GM12878 (cell line): ENCODE data around the gene PNLIPRP2. TPM values are rescaled to one million over a fixed set of nuclear protein-coding genes. Genes with fewer than 3 reads are reported as not detected.

Experiments used
- ATAC-seq: fragments of 200-7000 bp; cut with Tn5 transposase; 3 replicates; pipeline ENCODE4 v1.9.1; 2020; ENCODE audit warnings: mild to moderate bottlenecking, moderate library complexity
- BruUV-seq: library from RNA; stranded (reverse); fragments of 400-500 nt; replicated peaks from 2 replicates; lab custom pipeline; 2021; lab: Mats Ljungman, UMichigan
- CTCF ChIA-PET: fragments of 300-600 bp; sonication (Branson Sonifier 250); formaldehyde crosslinking; extraction: SDS; loops from one replicate; lab custom pipeline; 2021; ENCODE audit warnings: inconsistent platforms; lab: Yijun Ruan, JAX
- POLR2A ChIA-PET: fragments of 350-600 bp; formaldehyde crosslinking; extraction: SDS; loops from one replicate; lab custom pipeline; 2021; ENCODE audit warnings: inconsistent platforms; lab: Charles Lee
- RAD21 ChIA-PET: fragments of 300-600 bp; sonication (Branson Sonifier 250); formaldehyde crosslinking; loops from one replicate; lab custom pipeline; 2023; ENCODE audit warnings: antibody characterized with exemption; ENCODE audit not compliant: unreplicated experiment; lab: Charles Lee
- SMC1A ChIA-PET: fragments of 300-600 bp; sonication (Branson Sonifier 250); formaldehyde crosslinking; loops from one replicate; lab custom pipeline; 2023; ENCODE audit not compliant: unreplicated experiment, uncharacterized antibody; lab: Charles Lee
- DNase-seq: peaks from one replicate; pipeline ENCODE4 v3.0.0-alpha.2; 2011; ENCODE audit warnings: low read depth, low spot score
- FAIRE-seq: peaks from 3 replicates; lab custom pipeline; 2011; peaks lifted over from hg19 to GRCh38; lab: Jason Lieb, UNC
- H2AFZ ChIP-seq: 2 replicates; pipeline ENCODE4 v1.6.0; 2011; ENCODE audit warnings: low read depth, low read length, control low read depth; ENCODE audit not compliant: control insufficient read depth
- H3K27ac ChIP-seq: 2 replicates; pipeline ENCODE4 v1.5.1; 2011; ENCODE audit warnings: control low read depth; ENCODE audit not compliant: control insufficient read depth, insufficient read depth
- H3K27me3 ChIP-seq, 2 experiments: replicated peaks in 1 of 2; 2 replicates each; pipeline versions ENCODE4 v1.6.0 to v1.6.1; 2011; ENCODE audit warnings: low read length in 1 of 2; ENCODE audit not compliant: control insufficient read depth in 2 of 2, insufficient read depth in 2 of 2
- H3K36me3 ChIP-seq, 2 experiments: 2 replicates each; pipeline ENCODE4 v1.5.1; 2011; ENCODE audit warnings: low read length in 1 of 2; ENCODE audit not compliant: control insufficient read depth in 2 of 2, insufficient read depth in 2 of 2
- H3K4me1 ChIP-seq: 2 replicates; pipeline ENCODE4 v1.6.1; 2011; ENCODE audit warnings: mild to moderate bottlenecking, low read length, moderate library complexity, mixed read lengths; ENCODE audit not compliant: control insufficient read depth, insufficient read depth
- H3K4me2 ChIP-seq: 2 replicates; pipeline ENCODE4 v1.6.0; 2011; ENCODE audit warnings: control low read depth; ENCODE audit not compliant: control insufficient read depth, insufficient read depth
- H3K4me3 ChIP-seq: fragments of 200-600 bp; sonication (generic); 2 replicates; pipeline ENCODE4 v1.5.1; 2016
- H3K79me2 ChIP-seq: 2 replicates; pipeline ENCODE4 v1.6.0; 2011; ENCODE audit warnings: low read length; ENCODE audit not compliant: control insufficient read depth, insufficient read depth
- H3K9ac ChIP-seq: 2 replicates; pipeline ENCODE4 v1.8.0; 2011; ENCODE audit warnings: low read length, control low read depth, mixed read lengths; ENCODE audit not compliant: control insufficient read depth, insufficient read depth
- H3K9me3 ChIP-seq: replicated peaks from 3 replicates; pipeline ENCODE4 v1.5.1; 2011; ENCODE audit warnings: mild to moderate bottlenecking, low read length; ENCODE audit not compliant: control insufficient read depth, insufficient read depth
- H4K20me1 ChIP-seq: 2 replicates; pipeline ENCODE4 v1.6.0; 2011; ENCODE audit not compliant: control insufficient read depth, insufficient read depth
- EGR1 ChIP-seq, 2 experiments: IDR thresholded peaks; 1 replicate in 1 of 2; 2 replicates in 1 of 2; pipeline ENCODE4 v1.6.1; 2011 to 2012; ENCODE audit warnings: low read depth in 2 of 2, low read length in 2 of 2, borderline replicate concordance in 1 of 2, mild to moderate bottlenecking in 1 of 2, moderate library complexity in 1 of 2
- ESRRA ChIP-seq: IDR thresholded peaks from 2 replicates; pipeline ENCODE4 v1.6.1; 2012; ENCODE audit warnings: mild to moderate bottlenecking, low read length, improper control_type of control experiment
- ETV6 ChIP-seq, 2 experiments: fragments of 450-650 bp in 1 of 2; IDR thresholded peaks in 1 of 2; conservative IDR thresholded peaks in 1 of 2; 2 replicates each; pipeline ENCODE4 v1.6.1; 2014; ENCODE audit warnings: antibody characterized with exemption in 1 of 2, borderline replicate concordance in 1 of 2, low read depth in 1 of 2, mild to moderate bottlenecking in 1 of 2, moderate library complexity in 1 of 2
- FOXM1 ChIP-seq: IDR thresholded peaks from 2 replicates; pipeline ENCODE4 v1.6.1; 2012; ENCODE audit warnings: low read depth, mild to moderate bottlenecking, inconsistent platforms, low read length, moderate library complexity
- MXI1 ChIP-seq: fragments of 150-350 bp; IDR thresholded peaks from 2 replicates; pipeline ENCODE4 v1.6.1; 2011; ENCODE audit warnings: low read depth, mild to moderate bottlenecking, inconsistent platforms, low read length, improper control_type of control experiment
- NBN ChIP-seq: fragments of 450-650 bp; IDR thresholded peaks from 2 replicates; pipeline ENCODE4 v1.6.1; 2016
- NFIC ChIP-seq: IDR thresholded peaks from 2 replicates; pipeline ENCODE4 v1.6.1; 2012; ENCODE audit warnings: low read depth, mild to moderate bottlenecking, inconsistent platforms, low read length, moderate library complexity
- PML ChIP-seq: IDR thresholded peaks from 2 replicates; pipeline ENCODE4 v1.6.1; 2012; ENCODE audit warnings: low read length, inconsistent platforms
- RELB ChIP-seq: fragments of 450-650 bp; IDR thresholded peaks from 2 replicates; pipeline ENCODE4 v1.6.1; 2017; ENCODE audit warnings: low read depth, mild to moderate bottlenecking, moderate library complexity
- RUNX3 ChIP-seq: IDR thresholded peaks from 2 replicates; pipeline ENCODE4 v1.6.1; 2012; ENCODE audit warnings: low read length, inconsistent platforms
- SPI1 ChIP-seq: IDR thresholded peaks from 2 replicates; pipeline ENCODE4 v1.6.1; 2011; ENCODE audit warnings: low read depth, mild to moderate bottlenecking, low read length, moderate library complexity, borderline replicate concordance; ENCODE audit not compliant: insufficient read depth
- TARDBP ChIP-seq: IDR thresholded peaks from 2 replicates; pipeline ENCODE4 v1.6.1; 2016; ENCODE audit warnings: borderline replicate concordance
- YY1 ChIP-seq: IDR thresholded peaks from 2 replicates; pipeline ENCODE4 v1.6.1; 2011; ENCODE audit warnings: low read depth, mild to moderate bottlenecking, low read length
- ZSCAN29 ChIP-seq: fragments of 450-650 bp; IDR thresholded peaks from 2 replicates; pipeline ENCODE4 v1.6.1; 2017; ENCODE audit warnings: mild to moderate bottlenecking, moderate library complexity
- WGBS: methylation state at CpG from one replicate; pipeline ENCODE4 v1.1.6; 2016; ENCODE audit warnings: low lambda C conversion rate; ENCODE audit not compliant: insufficient replicate concordance, insufficient coverage; ENCODE audit errors: missing lambda C conversion rate; 5-methylcytosine and 5-hydroxymethylcytosine counted together
- in situ Hi-C: fragments of 300-500 bp; cut with MboI; formaldehyde crosslinking; loops from 9 replicates; pipeline ENCODE4 v1.14.3; 2018; ENCODE audit warnings: mixed read lengths
- intact Hi-C: fragments of 100-400 bp; cut with micrococcal nuclease; formaldehyde crosslinking; loops from one replicate; pipeline ENCODE4 v1.14.2; 2022; ENCODE audit not compliant: unreplicated experiment
- polyA plus RNA-seq, 11 experiments: library from polyadenylated mRNA; depleted of rRNA in 4 of 11; unstranded in 6 of 11; stranded (reverse) in 5 of 11; fragments of >200 nt; fragmentation: Nextera tagmentation in 4 of 11; fragmentation: Illumina TruSeq in 1 of 11; extraction: Ambion mirVana in 4 of 11; extraction: Trizol in 1 of 11; gene quantifications; 1 replicate in 1 of 11; 2 replicates in 10 of 11; pipeline versions ENCODE4 v1.2.1 to v1.2.3, GENCODE V29; 2011 to 2016; ENCODE audit warnings: inconsistent platforms in 2 of 11, missing spikeins in 2 of 11, low read depth in 1 of 11
- total RNA-seq, 4 experiments: library from RNA; depleted of rRNA in 3 of 4; stranded (reverse); fragments of >200 nt in 3 of 4; fragmentation: Illumina TruSeq in 1 of 4; extraction: Trizol in 1 of 4; gene quantifications; 2 replicates each; pipeline versions ENCODE4 v1.2.1 to v1.2.3, GENCODE V29; 2013 to 2021

Gene PNLIPRP2
- total and polyA plus RNA-seq, 10 of the 15 experiments (the other 5 are each of a cell fraction or from before 2014, with no cell fraction given): 0.33 TPM; not detected in 9

- no peaks in the 10 kb centered on the region for H4K20me1 ChIP-seq
- no TSS peak for BruUV-seq
- no peak overlapping the region for H2AFZ ChIP-seq
- TF ChIP-seq ESRRA: no peak
- TF ChIP-seq SPI1: no peak
- TF ChIP-seq PML: no peak
- TF ChIP-seq, all 136 proteins: peak for 0
- Histone ChIP-seq H3K27ac (no peak overlapping the region), H3K9me3 (no peaks in the 10 kb centered on the region), H3K4me3 (no peak overlapping the region), H3K4me2 (no peak overlapping the region), H3K36me3 (no peaks in the 10 kb centered on the region), H3K4me1 (no peaks in the 10 kb centered on the region), H3K9ac (no peak overlapping the region), H3K27me3 (no peaks in the 10 kb centered on the region), H3K79me2 (no peaks in the 10 kb centered on the region)
- in situ Hi-C loops (loop anchor here (10.0 kb wide), 1 partner anchor 95 kb away; no protein-coding TSS in a partner anchor), intact Hi-C loops (no loop called here)
- WGBS: 66% methylated on average over 4 of the region's 4 CpGs
- ChIA-PET POLR2A (no interaction called here), RAD21 (interaction anchor here (1.4 to 1.8 kb wide), 2 partner anchors 98 to 485 kb away, joined by 3 to 5 read pairs; no protein-coding TSS in a partner anchor), CTCF (no interaction called here), SMC1A (no interaction called here)
- ATAC-seq (no peak), DNase-seq (no peak), FAIRE-seq (no peak)
Observed at GRCh38 chr10:116689744-116690143, 69.0 kb downstream of the PNLIPRP2 start.

- Histone ChIP-seq H3K27me3 (no peaks in the 10 kb centered on the region), H3K9ac (no peak overlapping the region), H4K20me1 (no peaks in the 10 kb centered on the region), H2AFZ (no peak overlapping the region), H3K9me3 (no peaks in the 10 kb centered on the region), H3K27ac (no peak overlapping the region), H3K4me3 (no peak overlapping the region), H3K36me3 (no peaks in the 10 kb centered on the region), H3K4me1 (no peaks in the 10 kb centered on the region), H3K4me2 (no peak overlapping the region), H3K79me2 (no peaks in the 10 kb centered on the region)
- no TSS peak for BruUV-seq
- FAIRE-seq: no peak
- WGBS: 41% methylated on average over 17 of the region's 17 CpGs
- ChIA-PET SMC1A (no interaction called here), CTCF (interaction anchor here (2.2 kb wide), 1 partner anchor 484 kb away, joined by 7 read pairs; no protein-coding TSS in a partner anchor), RAD21 (interaction anchor here (1.4 kb wide), 1 partner anchor 484 kb away, joined by 3 read pairs; no protein-coding TSS in a partner anchor), POLR2A (no interaction called here)
- ATAC-seq: no peak
- intact Hi-C loops: no loop called here
- no peak for DNase-seq
- in situ Hi-C loops: no loop called here
- TF ChIP-seq NBN (no peak), TARDBP (no peak), ZSCAN29 (no peak), ETV6 (conservative IDR thresholded peaks at IDR 0.05 in 1 of 2, IDR thresholded peaks at IDR 0.05 in 1 of 2; ENCODE audit: borderline replicate concordance in 1 of 2, low read depth in 1 of 2) (no peak), NFIC (no peak), RUNX3 (no peak), MXI1 (no peak), FOXM1 (no peak), RELB (no peak), EGR1 (IDR thresholded peaks at IDR 0.05; ENCODE audit: borderline replicate concordance in 1 of 2, low read depth in 2 of 2, low read length in 2 of 2) (no peak), YY1 (no peak)
Observed at GRCh38 chr10:116690356-116691322, 69.9 kb downstream of the PNLIPRP2 start.
